NT2/D1 (cell line): ENCODE measurements around the gene ZDHHC9.

ENCODE experiments used
- DNase-seq: peaks from one replicate; pipeline ENCODE4 v3.0.0-alpha.2; 2011; ENCODE audit warnings: low read depth, low spot score
- H3K27me3 ChIP-seq: 2 replicates; pipeline ENCODE4 v1.6.0; 2011; ENCODE audit warnings: mild to moderate bottlenecking; ENCODE audit not compliant: insufficient read length, insufficient read depth
- H3K36me3 ChIP-seq: 2 replicates; pipeline ENCODE4 v1.6.1; 2011; ENCODE audit warnings: mild to moderate bottlenecking, low read length, mixed read lengths; ENCODE audit not compliant: insufficient read depth, insufficient read length
- H3K4me1 ChIP-seq: 2 replicates; pipeline ENCODE4 v1.5.1; 2011; ENCODE audit not compliant: insufficient read depth, insufficient read length
- H3K4me3 ChIP-seq: 2 replicates; pipeline ENCODE4 v1.5.1; 2011; ENCODE audit warnings: low read depth; ENCODE audit not compliant: insufficient read length
- H3K9ac ChIP-seq: 2 replicates; pipeline ENCODE4 v1.6.0; 2011; ENCODE audit warnings: low read depth; ENCODE audit not compliant: insufficient read length
- H3K9me3 ChIP-seq: 2 replicates; pipeline ENCODE4 v1.5.1; 2011; ENCODE audit warnings: mild to moderate bottlenecking, low read length; ENCODE audit not compliant: insufficient read depth
- SUZ12 ChIP-seq: IDR thresholded peaks from 2 replicates; pipeline ENCODE4 v1.6.1; 2011; ENCODE audit not compliant: insufficient read length, insufficient read depth; ENCODE audit errors: extremely low read depth
- YY1 ChIP-seq: IDR thresholded peaks from 2 replicates; pipeline ENCODE4 v1.6.1; 2011; ENCODE audit not compliant: insufficient read length, insufficient read depth
- ZNF274 ChIP-seq: IDR thresholded peaks from 2 replicates; pipeline ENCODE4 v1.6.1; 2011; ENCODE audit warnings: mild to moderate bottlenecking, low read depth, low read length

Gene ZDHHC9

DNA sequence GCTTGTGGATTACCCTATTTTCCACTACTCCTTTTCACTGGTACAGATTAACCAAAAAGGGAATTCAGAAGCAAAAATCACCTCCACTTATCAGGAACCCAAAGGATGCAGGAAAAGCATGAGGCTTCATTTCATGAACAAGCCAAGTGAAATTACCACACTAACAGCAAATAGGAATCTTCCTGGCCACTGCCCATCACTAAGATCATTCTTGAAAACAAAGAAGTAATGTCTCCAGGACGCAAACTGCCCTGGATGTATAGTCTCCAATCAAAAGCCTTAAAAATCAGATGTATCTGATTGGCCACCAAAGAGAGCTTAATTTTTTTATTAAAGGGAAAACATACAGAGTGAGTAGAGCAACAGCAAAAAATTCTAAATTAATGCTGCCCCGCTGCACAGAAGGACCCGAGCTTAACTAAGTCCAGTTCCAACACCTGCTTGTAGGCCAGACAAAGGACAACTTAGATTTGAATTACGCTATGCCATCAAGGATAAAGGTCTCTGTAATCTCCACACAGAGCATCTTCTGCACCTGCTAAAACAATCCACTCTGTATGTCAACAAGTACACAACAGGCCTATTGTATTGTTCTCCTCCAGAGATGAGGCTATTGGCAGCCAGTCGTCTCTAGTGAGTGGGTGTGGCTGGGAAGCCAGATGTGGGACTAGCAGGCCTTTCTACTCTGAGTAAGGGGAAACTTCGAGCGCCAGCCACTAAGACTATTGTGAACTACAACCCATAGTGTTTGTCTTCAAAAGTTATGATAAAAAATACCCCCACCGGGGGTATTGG, 12.4 kb downstream of the ZDHHC9 start:
- Histone ChIP-seq H3K9me3 (no peaks in the 10 kb centered on the region), H3K36me3 (peaks cover 8% of the 10 kb centered on the region), H3K27me3 (no peaks in the 10 kb centered on the region), H3K4me1 (no peaks in the 10 kb centered on the region), H3K9ac (no peak overlapping the region), H3K4me3 (no peak overlapping the region)
- DNase-seq = no peak
- TF ChIP-seq YY1 = no peak
- no peak for TF ChIP-seq ZNF274
- TF ChIP-seq SUZ12 = no peak

GRCh38 chrX:129830494-129830893, 13.2 kb downstream of the ZDHHC9 start:
- DNase-seq = no peak
- no peak for TF ChIP-seq YY1
- no peak for TF ChIP-seq ZNF274
- TF ChIP-seq SUZ12 = no peak
- Histone ChIP-seq H3K27me3 (no peaks in the 10 kb centered on the region), H3K4me1 (no peaks in the 10 kb centered on the region), H3K9me3 (no peaks in the 10 kb centered on the region), H3K4me3 (no peak overlapping the region), H3K36me3 (peaks cover 8% of the 10 kb centered on the region), H3K9ac (no peak overlapping the region)

- Histone ChIP-seq H3K36me3 (peaks cover 11% of the 10 kb centered on the region), H3K9me3 (no peaks in the 10 kb centered on the region), H3K9ac (no peak overlapping the region), H3K27me3 (no peaks in the 10 kb centered on the region), H3K4me1 (no peaks in the 10 kb centered on the region), H3K4me3 (no peak overlapping the region)
- TF ChIP-seq YY1 = no peak
- no peak for TF ChIP-seq ZNF274
- TF ChIP-seq SUZ12 = no peak
- DNase-seq = no peak
These were observed 17.8 kb downstream of the ZDHHC9 start for GRCh38 chrX:129825746-129826505.

- Histone ChIP-seq H3K27me3 (no peaks in the 10 kb centered on the region), H3K9me3 (no peaks in the 10 kb centered on the region), H3K4me3 (no peak overlapping the region), H3K36me3 (peaks cover 11% of the 10 kb centered on the region), H3K4me1 (no peaks in the 10 kb centered on the region), H3K9ac (no peak overlapping the region)
- DNase-seq = no peak
- no peak for TF ChIP-seq SUZ12
- no peak for TF ChIP-seq ZNF274
- TF ChIP-seq YY1 = no peak
These were observed 19.1 kb downstream of the ZDHHC9 start for GRCh38 chrX:129824620-129825019.

GRCh38 chrX:129823522-129823921, 20.2 kb downstream of the ZDHHC9 start:
- TF ChIP-seq ZNF274 (no peak), YY1 (no peak), SUZ12 (no peak)
- no peaks in the 10 kb centered on the region for H3K4me1 ChIP-seq
- no peak for DNase-seq

GRCh38 chrX:129823115-129823514, 20.6 kb downstream of the ZDHHC9 start:
- H3K4me1 ChIP-seq = no peaks in the 10 kb centered on the region
- no peak overlapping the region for H3K4me3 ChIP-seq
- TF ChIP-seq YY1 = no peak
- no peak for TF ChIP-seq ZNF274
- TF ChIP-seq SUZ12 = no peak
- DNase-seq = peak; percentile 5
- H3K27me3 ChIP-seq = no peaks in the 10 kb centered on the region
- no peaks in the 10 kb centered on the region for H3K9me3 ChIP-seq
- no peak overlapping the region for H3K9ac ChIP-seq
- H3K36me3 ChIP-seq = peaks cover 6% of the 10 kb centered on the region

More at GRCh38 chrX:129823522-129823921, 20.2 kb downstream of the ZDHHC9 start:
- Histone ChIP-seq H3K9ac (no peak overlapping the region), H3K9me3 (no peaks in the 10 kb centered on the region), H3K36me3 (peaks cover 7% of the 10 kb centered on the region), H3K4me3 (no peak overlapping the region), H3K27me3 (no peaks in the 10 kb centered on the region)

GRCh38 chrX:129818123-129818522, 25.6 kb downstream of the ZDHHC9 start:
- Histone ChIP-seq H3K9me3 (no peaks in the 10 kb centered on the region), H3K36me3 (peaks cover 3% of the 10 kb centered on the region), H3K4me3 (no peak overlapping the region), H3K27me3 (no peaks in the 10 kb centered on the region), H3K9ac (no peak overlapping the region), H3K4me1 (no peaks in the 10 kb centered on the region)
- TF ChIP-seq YY1 (no peak), ZNF274 (no peak), SUZ12 (no peak)
- DNase-seq = no peak
